Activated CD4-positive, alpha-beta T cell treated with anti-CD3 and anti-CD28 coated beads, Interleukin-2, amount 10 ng/mL, durations not matched to agents 24 days and 14 days (primary cell): ENCODE measurements around the gene KCMF1. TPM values are rescaled to one million over a fixed set of nuclear protein-coding genes. Genes with fewer than 3 reads are reported as not detected.

ENCODE experiments used
- DNase-seq: peaks from one replicate; pipeline ENCODE4 v3.0.0; 2022
- H3K27ac Mint-ChIP-seq: one replicate; pipeline ENCODE4 v1.8.0; 2022; ENCODE audit warnings: mild to moderate bottlenecking, mixed read lengths
- H3K27me3 Mint-ChIP-seq: one replicate; pipeline ENCODE4 v1.8.0; 2022; ENCODE audit warnings: mixed read lengths
- H3K36me3 Mint-ChIP-seq: one replicate; pipeline ENCODE4 v1.8.0; 2022; ENCODE audit warnings: low read depth, mild to moderate bottlenecking, mixed read lengths
- H3K4me1 Mint-ChIP-seq: one replicate; pipeline ENCODE4 v1.8.0; 2021; ENCODE audit warnings: mixed read lengths
- H3K4me3 Mint-ChIP-seq: one replicate; pipeline ENCODE4 v1.8.0; 2022; ENCODE audit warnings: mild to moderate bottlenecking, moderate library complexity, mixed read lengths
- H3K9me3 Mint-ChIP-seq: one replicate; pipeline ENCODE4 v1.8.0; 2021; ENCODE audit warnings: mixed read lengths
- intact Hi-C: fragments of 100-400 bp; cut with micrococcal nuclease; formaldehyde crosslinking; loops from one replicate; pipeline ENCODE4 v1.15.1; 2023
- total RNA-seq: library from RNA; stranded (reverse); gene quantifications from 2 replicates; pipeline ENCODE4 v1.2.3, GENCODE V29; 2022

The KCMF1 gene
- total RNA-seq, 1 donor from 2014 or later: 101 TPM

DNA sequence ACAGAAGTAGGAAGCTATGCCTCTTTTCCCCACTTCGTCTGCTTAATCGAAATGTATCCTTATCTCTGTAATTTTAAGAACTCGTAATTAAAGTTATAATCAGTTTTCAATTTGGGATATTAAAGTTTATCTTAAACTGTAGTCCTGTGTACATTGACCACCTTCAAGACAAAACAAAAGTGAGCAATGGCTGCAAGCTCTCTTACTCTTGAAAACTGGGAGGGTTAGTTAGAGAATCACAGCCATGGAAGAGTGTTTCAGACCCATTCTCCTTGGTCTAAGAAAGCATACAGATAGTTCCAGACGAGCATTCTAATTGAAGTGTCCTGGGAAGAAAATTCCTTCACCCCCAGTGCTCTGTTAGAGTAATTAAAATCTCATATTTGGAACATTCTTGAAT lies 2.0 kb downstream of the KCMF1 start:
- Mint-ChIP-seq H3K27me3 (no peaks in the 10 kb centered on the region), H3K36me3 (peaks cover 33% of the 10 kb centered on the region), H3K4me1 (peaks cover 37% of the 10 kb centered on the region), H3K9me3 (no peaks in the 10 kb centered on the region), H3K4me3 (peak overlapping the region; percentile 89), H3K27ac (peak overlapping the region; percentile 69)
- intact Hi-C loops: loop anchor here (2.0 kb wide), 2 partner anchors 16 to 42 kb away; no protein-coding TSS in a partner anchor
- no peak for DNase-seq

DNA sequence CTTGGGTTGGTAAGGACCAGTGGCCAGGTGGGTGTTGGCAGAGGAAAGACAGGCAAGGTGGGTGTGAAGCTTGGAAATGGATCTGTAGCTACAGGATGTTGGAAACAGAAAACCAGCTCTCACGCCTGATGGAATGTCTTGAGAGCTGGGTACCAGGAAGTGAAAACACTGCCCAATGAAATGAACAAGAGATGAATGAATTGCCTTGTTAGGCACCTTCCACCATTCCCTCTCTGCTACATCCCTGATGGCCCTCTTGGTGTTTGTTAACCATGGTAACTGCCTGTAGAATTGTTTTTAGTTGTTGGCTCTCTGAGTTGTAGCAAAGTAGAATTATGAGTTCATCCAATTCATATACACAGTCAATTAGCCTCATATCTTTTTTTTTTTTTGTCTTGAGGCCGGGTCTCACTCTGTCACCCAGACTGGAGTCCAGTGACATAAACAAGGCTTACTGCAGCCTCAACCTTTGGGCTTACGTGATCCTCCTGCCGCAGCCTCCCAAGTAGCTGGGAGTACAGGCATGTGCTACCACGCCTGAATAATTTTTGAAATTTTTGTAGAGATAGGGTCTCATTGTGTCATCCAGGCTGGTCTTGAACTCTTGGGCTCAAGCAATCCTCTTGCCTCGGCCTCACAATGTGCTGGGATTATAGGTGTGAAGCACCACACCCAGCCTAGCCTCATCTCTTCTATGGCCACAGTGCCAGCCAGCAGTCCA lies 9.5 kb downstream of the KCMF1 start:
- peak overlapping the region; percentile 52 for H3K27ac Mint-ChIP-seq
- intact Hi-C loops: no loop called here
- H3K36me3 Mint-ChIP-seq: peaks cover 27% of the 10 kb centered on the region
- no peaks in the 10 kb centered on the region for H3K27me3 Mint-ChIP-seq
- H3K4me1 Mint-ChIP-seq: peaks cover 36% of the 10 kb centered on the region
- H3K4me3 Mint-ChIP-seq: no peak overlapping the region
- H3K9me3 Mint-ChIP-seq: no peaks in the 10 kb centered on the region
- no peak for DNase-seq

DNA sequence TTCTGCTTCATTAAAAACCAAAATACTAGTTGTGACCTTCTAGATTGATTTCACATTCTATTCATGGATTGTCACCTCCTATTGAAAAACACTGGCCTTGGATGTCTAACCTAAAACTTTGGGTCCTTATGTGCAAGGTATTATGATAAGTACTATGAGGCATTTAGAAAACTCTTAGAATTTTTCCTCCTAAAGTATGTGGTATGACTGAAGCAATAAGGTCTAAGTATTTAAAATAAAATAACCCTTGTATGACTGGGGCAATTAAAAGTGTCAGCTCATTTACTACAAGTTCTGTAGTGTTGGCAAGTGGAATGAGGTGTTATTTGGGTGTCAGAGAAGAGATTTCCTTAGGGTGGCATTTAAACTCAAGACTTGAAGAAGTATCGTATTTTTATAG lies 15.1 kb downstream of the KCMF1 start:
- DNase-seq: no peak
- intact Hi-C loops: no loop called here
- Mint-ChIP-seq H3K4me3 (no peak overlapping the region), H3K27me3 (no peaks in the 10 kb centered on the region), H3K4me1 (peaks cover 35% of the 10 kb centered on the region), H3K27ac (peak overlapping the region; percentile 79), H3K36me3 (peaks cover 13% of the 10 kb centered on the region), H3K9me3 (no peaks in the 10 kb centered on the region)

DNA sequence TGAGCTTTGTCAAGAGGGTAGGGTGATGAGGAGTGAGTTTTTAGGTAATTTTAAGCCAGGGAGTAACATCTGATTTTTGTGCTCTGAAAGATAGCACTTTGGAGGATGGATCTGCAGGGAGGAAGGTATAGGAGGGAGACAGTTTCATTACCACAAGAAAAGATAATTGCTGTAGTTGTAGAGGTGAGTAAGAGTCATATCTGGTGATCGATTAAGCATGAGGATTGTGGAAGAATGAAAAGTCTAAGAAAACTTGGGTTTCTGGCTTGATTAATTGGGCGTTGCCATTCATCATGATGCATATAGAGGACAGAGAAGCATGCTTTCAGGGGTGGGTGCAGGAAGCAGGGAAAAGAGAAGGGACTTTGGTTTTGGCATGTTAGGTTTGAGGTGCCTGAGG lies 18.5 kb downstream of the KCMF1 start:
- Mint-ChIP-seq H3K4me3 (no peak overlapping the region), H3K27ac (no peak overlapping the region), H3K4me1 (peaks cover 33% of the 10 kb centered on the region), H3K27me3 (no peaks in the 10 kb centered on the region), H3K36me3 (peaks cover 11% of the 10 kb centered on the region), H3K9me3 (no peaks in the 10 kb centered on the region)
- intact Hi-C loops: loop anchor here (1.0 to 2.0 kb wide), 2 partner anchors 10 to 17 kb away; no protein-coding TSS in a partner anchor
- DNase-seq: no peak

DNA sequence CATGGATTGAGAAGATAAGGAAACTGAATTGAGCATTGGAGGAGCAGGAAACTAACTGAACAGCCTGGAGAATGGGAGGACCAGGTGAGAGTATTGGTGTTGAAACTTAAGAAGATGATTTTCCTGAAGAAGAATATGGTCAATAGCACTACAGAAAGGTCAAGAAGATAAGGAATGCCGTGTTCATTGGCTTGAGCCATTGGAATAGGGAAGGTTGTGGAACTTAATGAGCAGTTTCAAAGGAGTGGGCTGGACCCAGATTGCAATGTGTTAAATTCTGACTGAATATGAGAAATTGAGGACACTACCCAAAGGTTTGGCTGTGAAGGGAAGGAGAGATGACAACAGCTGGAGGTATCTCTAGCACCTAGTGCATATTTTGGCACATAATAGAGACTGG lies 19.0 kb downstream of the KCMF1 start:
- Mint-ChIP-seq H3K27ac (no peak overlapping the region), H3K36me3 (peaks cover 11% of the 10 kb centered on the region), H3K4me1 (peaks cover 33% of the 10 kb centered on the region), H3K27me3 (no peaks in the 10 kb centered on the region), H3K4me3 (no peak overlapping the region), H3K9me3 (no peaks in the 10 kb centered on the region)
- DNase-seq: no peak
- intact Hi-C loops: loop anchor here (1.0 to 2.0 kb wide), 2 partner anchors 9 to 17 kb away; no protein-coding TSS in a partner anchor

DNA sequence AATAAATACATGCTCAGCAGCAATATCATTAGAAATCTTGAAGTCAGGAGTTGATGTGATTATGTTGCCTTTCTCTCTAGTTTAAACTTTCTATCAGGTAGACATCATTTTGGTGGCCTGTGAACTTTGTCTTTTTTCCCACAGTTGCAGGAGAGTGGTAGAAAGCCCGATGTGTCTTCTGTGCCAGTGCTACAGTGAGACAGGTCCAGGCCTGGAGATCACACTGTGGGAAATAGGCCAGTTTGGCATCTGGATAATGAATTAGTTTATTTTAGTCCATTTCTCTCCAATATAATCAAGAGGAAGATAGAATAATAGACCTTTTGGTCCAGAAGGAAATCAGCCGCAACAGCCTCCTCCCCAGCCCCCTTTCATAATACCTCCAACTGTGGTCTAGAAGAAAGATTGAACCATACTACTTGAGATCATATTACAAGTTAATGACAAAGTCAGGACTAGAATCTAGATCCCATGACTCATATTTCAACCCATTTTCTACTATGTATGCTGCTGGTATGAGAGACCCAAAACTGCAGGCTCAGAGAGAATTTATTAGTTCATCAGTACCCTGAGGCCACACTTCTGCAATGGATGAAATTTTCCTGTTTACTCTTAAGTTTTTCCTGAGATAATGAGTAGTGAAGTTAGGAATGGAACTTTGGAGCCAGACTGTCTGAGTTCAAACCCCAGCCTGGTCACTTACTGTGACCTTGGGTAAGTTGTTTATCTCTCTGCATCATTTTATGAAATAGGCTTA lies 20.6 kb downstream of the KCMF1 start:
- intact Hi-C loops: no loop called here
- Mint-ChIP-seq H3K36me3 (peaks cover 10% of the 10 kb centered on the region), H3K9me3 (no peaks in the 10 kb centered on the region), H3K27me3 (no peaks in the 10 kb centered on the region), H3K27ac (no peak overlapping the region), H3K4me3 (no peak overlapping the region), H3K4me1 (peaks cover 35% of the 10 kb centered on the region)
- no peak for DNase-seq

DNA sequence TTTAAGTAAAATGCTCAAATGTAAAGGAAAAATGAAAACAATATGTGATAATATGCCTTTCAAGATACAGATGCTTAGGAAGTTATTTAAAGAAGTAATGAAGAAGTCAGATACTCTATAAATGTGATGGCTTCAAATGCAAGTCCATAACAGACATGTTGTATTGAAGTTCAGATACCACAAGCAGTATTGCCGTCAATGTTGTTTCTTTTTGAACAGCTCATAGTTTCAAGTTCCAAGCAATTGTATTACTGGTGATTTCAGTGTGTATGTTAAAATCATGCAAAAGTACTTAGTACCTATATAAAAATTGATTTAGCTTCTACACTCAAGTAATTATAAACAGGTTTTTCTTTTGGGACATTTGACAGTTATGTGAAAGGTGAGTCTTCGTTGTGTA lies 24.9 kb downstream of the KCMF1 start:
- H3K27ac Mint-ChIP-seq: peak overlapping the region; percentile 25
- peaks cover 34% of the 10 kb centered on the region for H3K4me1 Mint-ChIP-seq
- H3K36me3 Mint-ChIP-seq: peaks cover 15% of the 10 kb centered on the region
- H3K9me3 Mint-ChIP-seq: no peaks in the 10 kb centered on the region
- intact Hi-C loops: no loop called here
- DNase-seq: no peak
- H3K4me3 Mint-ChIP-seq: no peak overlapping the region
- no peaks in the 10 kb centered on the region for H3K27me3 Mint-ChIP-seq

DNA sequence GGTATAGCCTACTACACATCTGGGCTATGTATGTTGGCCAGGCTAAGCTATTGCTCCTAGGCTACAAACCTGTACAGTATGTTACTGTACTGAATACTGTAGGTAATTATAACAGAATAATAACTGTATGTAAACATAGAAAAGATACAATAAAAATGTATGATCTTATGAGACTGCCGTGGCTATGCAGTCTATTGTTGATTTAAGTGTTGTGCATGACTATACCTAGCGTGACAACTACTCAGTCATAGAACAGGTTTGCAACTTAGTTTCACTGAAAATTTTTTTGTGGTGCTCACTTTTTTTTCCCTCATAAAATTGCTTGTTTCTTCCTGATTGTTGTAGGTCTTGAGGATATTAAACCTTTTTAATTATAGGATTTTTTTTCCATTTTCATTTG lies 25.9 kb downstream of the KCMF1 start:
- intact Hi-C loops: no loop called here
- DNase-seq: no peak
- H3K4me1 Mint-ChIP-seq: peaks cover 42% of the 10 kb centered on the region
- no peaks in the 10 kb centered on the region for H3K9me3 Mint-ChIP-seq
- H3K27me3 Mint-ChIP-seq: no peaks in the 10 kb centered on the region
- H3K36me3 Mint-ChIP-seq: peaks cover 17% of the 10 kb centered on the region
- peak overlapping the region; percentile 83 for H3K27ac Mint-ChIP-seq
- no peak overlapping the region for H3K4me3 Mint-ChIP-seq

DNA sequence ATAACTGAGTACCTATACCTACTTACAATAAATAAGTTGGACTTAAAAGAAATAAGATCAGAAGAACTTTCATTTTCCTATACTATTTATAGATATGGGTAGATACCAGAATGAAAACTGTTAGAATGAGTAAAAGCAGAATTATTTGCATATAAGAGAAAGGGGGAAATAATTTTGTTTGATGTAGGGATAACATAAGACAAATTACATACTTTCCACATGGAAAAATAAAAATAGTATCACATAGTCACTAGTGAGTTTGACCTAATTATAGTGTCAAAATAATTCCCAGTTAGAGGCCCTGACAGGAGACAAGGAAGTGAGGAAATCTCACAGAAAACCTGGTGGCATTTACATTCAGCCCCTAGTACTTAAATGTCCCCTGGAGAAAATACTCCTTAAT lies 28.6 kb downstream of the KCMF1 start:
- Mint-ChIP-seq H3K4me3 (peak overlapping the region; percentile 59), H3K27ac (peak overlapping the region; percentile 87), H3K4me1 (peaks cover 50% of the 10 kb centered on the region), H3K9me3 (no peaks in the 10 kb centered on the region), H3K36me3 (peaks cover 22% of the 10 kb centered on the region), H3K27me3 (no peaks in the 10 kb centered on the region)
- intact Hi-C loops: loop anchor here (1.0 kb wide), 3 partner anchors 10 to 61 kb away; no protein-coding TSS in a partner anchor
- DNase-seq: no peak

DNA sequence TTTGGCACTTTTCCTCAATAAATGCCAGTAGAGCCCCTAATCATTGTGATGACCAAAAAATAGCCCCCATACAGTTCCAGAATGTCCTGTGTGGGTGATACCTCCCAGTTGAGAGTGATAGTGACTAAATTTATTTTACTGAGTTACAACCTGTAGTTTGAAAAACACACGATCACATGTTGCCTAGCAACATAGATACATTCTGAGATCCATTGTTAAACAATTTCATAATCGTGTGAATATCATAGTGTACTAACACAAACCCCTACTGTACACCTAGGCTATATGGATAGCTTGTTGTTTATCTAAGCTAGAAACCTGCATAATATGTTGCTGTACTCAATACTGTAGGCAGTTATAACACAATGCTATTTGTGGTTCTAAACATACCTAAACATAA lies 30.6 kb downstream of the KCMF1 start:
- intact Hi-C loops: no loop called here
- peak overlapping the region; percentile 77 for H3K27ac Mint-ChIP-seq
- peaks cover 43% of the 10 kb centered on the region for H3K4me1 Mint-ChIP-seq
- DNase-seq: no peak
- H3K4me3 Mint-ChIP-seq: no peak overlapping the region
- no peaks in the 10 kb centered on the region for H3K9me3 Mint-ChIP-seq
- no peaks in the 10 kb centered on the region for H3K27me3 Mint-ChIP-seq
- H3K36me3 Mint-ChIP-seq: peaks cover 26% of the 10 kb centered on the region

DNA sequence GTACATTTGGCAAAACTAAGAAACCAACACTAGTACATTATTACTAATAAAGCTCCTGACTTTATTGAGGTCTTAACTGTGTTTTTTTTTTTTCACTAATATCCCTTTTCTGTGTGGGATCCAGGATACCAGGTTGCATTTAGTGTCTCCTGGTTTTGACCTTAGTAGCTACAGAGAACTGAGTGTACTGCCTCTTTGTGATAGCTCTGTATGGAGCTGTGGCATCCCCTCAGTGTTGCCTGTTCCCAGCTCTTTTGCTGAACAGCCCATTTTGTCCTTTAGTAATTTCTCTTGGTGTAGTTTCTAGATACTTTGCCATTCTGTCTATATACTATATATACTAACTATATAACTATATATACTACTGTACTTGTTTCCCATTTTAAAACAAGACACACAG lies 31.6 kb downstream of the KCMF1 start:
- no peak overlapping the region for H3K4me3 Mint-ChIP-seq
- DNase-seq: no peak
- H3K4me1 Mint-ChIP-seq: peaks cover 42% of the 10 kb centered on the region
- H3K27ac Mint-ChIP-seq: peak overlapping the region; percentile 75
- H3K36me3 Mint-ChIP-seq: peaks cover 31% of the 10 kb centered on the region
- H3K9me3 Mint-ChIP-seq: peaks cover 5% of the 10 kb centered on the region
- no peaks in the 10 kb centered on the region for H3K27me3 Mint-ChIP-seq
- intact Hi-C loops: no loop called here

DNA sequence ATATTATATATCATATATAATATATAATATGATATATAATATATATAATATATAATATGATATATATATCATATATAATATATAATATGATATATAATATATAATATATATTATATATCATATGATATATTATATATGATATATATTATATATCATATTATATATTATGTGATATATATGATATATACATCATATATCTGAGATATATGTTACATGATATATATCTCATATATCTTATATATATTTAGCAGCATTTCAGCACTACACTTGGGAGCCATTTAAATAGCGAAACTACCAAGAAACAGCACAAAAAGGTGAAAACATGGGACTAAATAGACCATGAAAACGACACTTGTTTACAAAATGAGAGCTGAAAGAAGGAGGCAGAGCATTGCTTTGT lies 37.3 kb downstream of the KCMF1 start:
- H3K27me3 Mint-ChIP-seq: no peaks in the 10 kb centered on the region
- DNase-seq: no peak
- peaks cover 56% of the 10 kb centered on the region for H3K4me1 Mint-ChIP-seq
- no peak overlapping the region for H3K4me3 Mint-ChIP-seq
- peaks cover 11% of the 10 kb centered on the region for H3K9me3 Mint-ChIP-seq
- intact Hi-C loops: no loop called here
- H3K36me3 Mint-ChIP-seq: peaks cover 47% of the 10 kb centered on the region
- H3K27ac Mint-ChIP-seq: no peak overlapping the region

DNA sequence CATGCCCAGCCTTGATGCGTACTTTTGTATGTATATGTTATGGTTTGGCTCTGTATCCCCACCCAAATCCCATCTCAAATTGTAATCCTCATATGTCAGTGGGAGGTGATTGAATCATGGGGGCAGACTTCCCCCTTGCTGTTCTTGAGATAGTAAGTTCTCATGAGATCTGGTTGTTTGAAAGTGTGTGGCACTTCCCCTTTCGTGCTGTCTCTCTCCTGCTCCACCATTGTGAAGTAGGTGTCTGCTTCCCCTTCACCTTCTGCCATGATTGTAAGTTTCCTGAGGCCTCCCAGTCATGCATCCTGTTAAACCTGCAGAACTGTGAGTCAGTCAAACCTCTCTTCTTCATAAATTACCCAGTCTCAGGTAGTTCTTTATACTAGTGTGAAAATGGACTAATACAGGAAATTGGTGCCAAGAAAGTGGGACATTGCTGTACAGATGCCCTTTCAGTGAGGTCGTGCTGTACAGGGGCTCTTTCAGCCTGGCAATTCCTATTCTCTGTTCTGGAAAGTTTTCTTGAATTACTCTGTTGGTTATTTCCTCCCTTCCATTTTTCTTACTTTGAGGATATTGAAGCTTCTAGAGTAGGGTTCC lies 38.2 kb downstream of the KCMF1 start:
- peaks cover 11% of the 10 kb centered on the region for H3K9me3 Mint-ChIP-seq
- no peaks in the 10 kb centered on the region for H3K27me3 Mint-ChIP-seq
- H3K4me1 Mint-ChIP-seq: peaks cover 57% of the 10 kb centered on the region
- intact Hi-C loops: no loop called here
- no peak for DNase-seq
- H3K36me3 Mint-ChIP-seq: peaks cover 43% of the 10 kb centered on the region
- no peak overlapping the region for H3K4me3 Mint-ChIP-seq
- H3K27ac Mint-ChIP-seq: peak overlapping the region; percentile 69

DNA sequence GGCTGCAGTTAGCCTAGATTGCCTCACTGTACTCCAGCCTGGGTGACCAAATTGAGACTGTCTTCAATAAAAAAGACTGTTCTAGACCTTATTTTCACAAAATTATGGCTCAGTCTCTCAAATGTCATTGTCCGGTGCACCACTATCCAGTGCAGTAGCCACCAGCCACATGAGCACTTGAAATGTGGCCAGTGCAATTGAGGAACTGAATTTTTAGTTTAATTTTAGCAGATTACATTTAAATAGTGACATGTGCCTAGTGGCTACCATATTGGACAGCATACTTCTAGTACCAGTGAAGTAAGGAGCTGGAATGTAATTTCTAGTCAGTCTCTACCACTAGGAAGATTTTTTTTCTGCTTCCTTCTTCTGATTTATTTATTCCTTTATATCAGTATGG lies 39.4 kb downstream of the KCMF1 start:
- no peak overlapping the region for H3K4me3 Mint-ChIP-seq
- no peak for DNase-seq
- no peak overlapping the region for H3K27ac Mint-ChIP-seq
- H3K4me1 Mint-ChIP-seq: peaks cover 68% of the 10 kb centered on the region
- intact Hi-C loops: no loop called here
- no peaks in the 10 kb centered on the region for H3K27me3 Mint-ChIP-seq
- H3K9me3 Mint-ChIP-seq: peaks cover 11% of the 10 kb centered on the region
- H3K36me3 Mint-ChIP-seq: peaks cover 42% of the 10 kb centered on the region
